Large intestine (tissue), 3 donors: Measurements from ENCODE around the gene ZNF423. TPM values are rescaled to one million over a fixed set of nuclear protein-coding genes. Genes with fewer than 3 reads are reported as not detected.

Source experiments
- DNase-seq, 2 donors: peaks; one replicate each; pipeline versions ENCODE4 v3.0.0 to v3.0.0-alpha.2; 2013
- H3K27ac ChIP-seq: one replicate; pipeline ENCODE4 v1.5.1; 2013; ENCODE audit warnings: low read length
- H3K27me3 ChIP-seq: 2 replicates; pipeline ENCODE4 v1.6.1; 2013; ENCODE audit warnings: low read length; ENCODE audit not compliant: control insufficient read depth, insufficient read depth
- H3K36me3 ChIP-seq: 2 replicates; pipeline ENCODE4 v1.6.1; 2013; ENCODE audit warnings: low read length; ENCODE audit not compliant: control insufficient read depth, insufficient read depth
- H3K4me1 ChIP-seq: one replicate; pipeline ENCODE4 v1.6.1; 2013; ENCODE audit warnings: low read length; ENCODE audit not compliant: control insufficient read depth, insufficient read depth
- H3K4me3 ChIP-seq: one replicate; pipeline ENCODE4 v1.5.1; 2013; ENCODE audit warnings: low read length
- H3K9me3 ChIP-seq: one replicate; pipeline ENCODE4 v1.6.1; 2013; ENCODE audit warnings: mild to moderate bottlenecking, low read depth, low read length, moderate library complexity; ENCODE audit not compliant: control insufficient read depth
- WGBS: methylation state at CpG from one replicate; pipeline ENCODE4 v1.1.5; 2013; ENCODE audit warnings: low lambda C conversion rate; ENCODE audit not compliant: insufficient coverage; 5-methylcytosine and 5-hydroxymethylcytosine counted together
- polyA plus RNA-seq: library from polyadenylated mRNA; unstranded; fragments of 120-200 nt; gene quantifications from one replicate; pipeline ENCODE4 v1.2.1, GENCODE V29; 2013

Gene ZNF423
- polyA plus RNA-seq, 1 donor, result 6.7 TPM

DNA sequence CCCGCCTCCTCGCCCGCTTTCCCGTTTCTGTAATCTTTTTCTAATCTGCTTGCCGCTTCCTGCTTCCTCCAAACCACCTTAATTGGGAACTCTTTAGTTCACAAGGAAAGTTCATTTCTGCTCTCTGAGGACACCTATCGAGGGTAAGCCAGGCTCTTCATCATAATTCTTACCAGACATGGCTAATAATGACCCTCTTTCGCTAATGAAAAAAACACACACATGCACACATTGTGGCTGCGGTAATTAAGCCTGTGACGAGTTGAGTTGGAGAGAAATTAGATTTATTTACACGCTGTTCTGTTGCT, 100.6 kb downstream of the ZNF423 start:
- Histone ChIP-seq H3K9me3 (no peaks in the 10 kb centered on the region), H3K4me3 (peak overlapping the region; percentile 41), H3K27me3 (no peaks in the 10 kb centered on the region), H3K4me1 (peaks cover 22% of the 10 kb centered on the region), H3K27ac (peak overlapping the region; percentile 90), H3K36me3 (no peaks in the 10 kb centered on the region)
- peak; percentile 52 to 76 for DNase-seq
- WGBS, result 0% methylated on average over 1 of the region's 10 CpGs

GRCh38 chr16:49754495-49755312, 101.2 kb downstream of the ZNF423 start:
- Histone ChIP-seq H3K9me3 (no peaks in the 10 kb centered on the region), H3K4me3 (peak overlapping the region; percentile 41)

GRCh38 chr16:49750341-49751000, 105.4 kb downstream of the ZNF423 start:
- WGBS, result 75% methylated on average over 3 of the region's 15 CpGs
- Histone ChIP-seq H3K27ac (no peak overlapping the region), H3K27me3 (no peaks in the 10 kb centered on the region), H3K9me3 (no peaks in the 10 kb centered on the region), H3K36me3 (no peaks in the 10 kb centered on the region), H3K4me1 (peaks cover 17% of the 10 kb centered on the region), H3K4me3 (no peak overlapping the region)
- no peak for DNase-seq

More at GRCh38 chr16:49754495-49755312, 101.2 kb downstream of the ZNF423 start:
- Histone ChIP-seq H3K4me1 (peaks cover 22% of the 10 kb centered on the region), H3K27ac (peak overlapping the region; percentile 90), H3K27me3 (no peaks in the 10 kb centered on the region), H3K36me3 (no peaks in the 10 kb centered on the region)
- DNase-seq, result peak; percentile 81 to 94
- no CpG with 5 or more reads among the region's 21 CpGs for WGBS

DNA sequence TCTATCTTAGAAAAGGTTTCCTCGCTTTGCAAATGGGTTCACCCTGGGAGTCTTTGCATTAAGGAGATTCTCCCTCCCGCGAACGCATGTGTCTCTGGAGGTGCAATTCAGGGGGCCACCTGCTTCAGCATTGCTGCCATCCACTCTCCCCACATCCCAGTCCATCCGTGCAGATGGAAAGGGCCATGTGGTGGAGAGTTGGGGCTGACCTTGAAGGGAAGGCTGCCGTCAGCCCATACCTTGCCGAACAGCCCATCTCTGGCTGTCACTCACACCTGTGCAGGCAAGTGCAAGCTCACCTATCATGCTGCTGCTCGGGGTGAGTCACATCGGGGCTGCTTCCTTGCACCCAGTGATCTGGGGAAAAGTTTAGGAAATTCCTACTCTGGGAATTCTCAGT, 106.1 kb downstream of the ZNF423 start:
- DNase-seq, result no peak

GRCh38 chr16:49748322-49748721, 107.6 kb downstream of the ZNF423 start:
- Histone ChIP-seq H3K27ac (no peak overlapping the region), H3K27me3 (no peaks in the 10 kb centered on the region), H3K9me3 (no peaks in the 10 kb centered on the region), H3K4me3 (no peak overlapping the region), H3K4me1 (peaks cover 5% of the 10 kb centered on the region), H3K36me3 (no peaks in the 10 kb centered on the region)
- 17% methylated on average over 1 of the region's 11 CpGs for WGBS
- peak; percentile 53 to 71 for DNase-seq

More for the DNA sequence above, 106.1 kb downstream of the ZNF423 start:
- Histone ChIP-seq H3K27me3 (no peaks in the 10 kb centered on the region), H3K36me3 (no peaks in the 10 kb centered on the region), H3K9me3 (no peaks in the 10 kb centered on the region), H3K4me1 (peaks cover 12% of the 10 kb centered on the region), H3K4me3 (no peak overlapping the region), H3K27ac (no peak overlapping the region)
- WGBS, result no CpG with 5 or more reads among the region's 9 CpGs

DNA sequence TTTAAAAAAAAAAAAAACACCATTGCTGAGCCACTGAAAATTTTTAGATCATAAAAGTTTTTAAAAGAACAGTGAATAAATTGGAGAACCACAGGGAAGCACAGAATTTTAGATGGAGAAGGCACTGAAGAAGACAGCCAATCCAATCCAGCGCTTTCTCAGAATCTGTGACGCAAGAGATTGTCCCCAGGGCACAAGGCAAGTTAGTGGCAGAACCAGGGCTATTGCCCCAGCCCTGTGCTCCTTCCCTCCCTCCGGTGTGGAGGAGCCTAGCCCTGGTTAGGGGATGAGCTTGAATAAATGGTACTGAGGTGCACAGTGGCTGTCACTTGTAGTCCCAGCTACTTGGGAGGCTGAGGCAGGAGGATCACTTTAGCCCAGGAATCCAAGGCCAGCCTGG, 108.3 kb downstream of the ZNF423 start:
- Histone ChIP-seq H3K4me1 (peaks cover 5% of the 10 kb centered on the region), H3K27me3 (no peaks in the 10 kb centered on the region), H3K9me3 (no peaks in the 10 kb centered on the region), H3K27ac (no peak overlapping the region), H3K4me3 (no peak overlapping the region), H3K36me3 (no peaks in the 10 kb centered on the region)
- no CpG with 5 or more reads among the region's 3 CpGs for WGBS
- DNase-seq, result no peak

GRCh38 chr16:49746545-49746944, 109.4 kb downstream of the ZNF423 start:
- Histone ChIP-seq H3K9me3 (no peaks in the 10 kb centered on the region), H3K27ac (no peak overlapping the region), H3K4me1 (peaks cover 5% of the 10 kb centered on the region), H3K36me3 (no peaks in the 10 kb centered on the region), H3K27me3 (no peaks in the 10 kb centered on the region), H3K4me3 (no peak overlapping the region)
- DNase-seq, result no peak
- no CpG with 5 or more reads among the region's 13 CpGs for whole genome bisulfite sequencing

DNA sequence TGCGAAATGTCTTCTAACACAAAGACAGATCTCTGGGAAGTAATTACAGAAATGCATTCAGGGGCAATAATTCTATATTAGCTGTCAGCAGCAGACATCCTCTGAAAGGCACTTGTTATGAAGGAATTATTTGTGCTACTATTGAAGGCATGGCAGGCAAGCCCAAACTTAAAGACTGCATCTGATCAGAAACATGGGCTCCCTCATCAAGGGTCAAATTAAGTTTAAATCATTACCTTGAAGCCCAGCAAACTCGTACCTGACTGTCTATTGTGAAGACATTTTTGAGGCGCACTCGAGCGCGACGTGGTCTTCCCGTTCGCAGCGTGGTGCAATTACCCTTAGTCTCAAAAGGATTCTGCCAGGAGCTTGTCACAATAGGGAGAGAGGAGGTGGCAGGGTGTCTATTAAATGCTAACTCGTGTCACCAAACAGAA, 110.6 kb downstream of the ZNF423 start:
- H3K9me3 ChIP-seq, result no peaks in the 10 kb centered on the region
- H3K27me3 ChIP-seq, result no peaks in the 10 kb centered on the region
- no peaks in the 10 kb centered on the region for H3K36me3 ChIP-seq
- no peak overlapping the region for H3K4me3 ChIP-seq
- H3K4me1 ChIP-seq, result peaks cover 5% of the 10 kb centered on the region
- no peak overlapping the region for H3K27ac ChIP-seq
- DNase-seq, result no peak
- no CpG with 5 or more reads among the region's 11 CpGs for WGBS

DNA sequence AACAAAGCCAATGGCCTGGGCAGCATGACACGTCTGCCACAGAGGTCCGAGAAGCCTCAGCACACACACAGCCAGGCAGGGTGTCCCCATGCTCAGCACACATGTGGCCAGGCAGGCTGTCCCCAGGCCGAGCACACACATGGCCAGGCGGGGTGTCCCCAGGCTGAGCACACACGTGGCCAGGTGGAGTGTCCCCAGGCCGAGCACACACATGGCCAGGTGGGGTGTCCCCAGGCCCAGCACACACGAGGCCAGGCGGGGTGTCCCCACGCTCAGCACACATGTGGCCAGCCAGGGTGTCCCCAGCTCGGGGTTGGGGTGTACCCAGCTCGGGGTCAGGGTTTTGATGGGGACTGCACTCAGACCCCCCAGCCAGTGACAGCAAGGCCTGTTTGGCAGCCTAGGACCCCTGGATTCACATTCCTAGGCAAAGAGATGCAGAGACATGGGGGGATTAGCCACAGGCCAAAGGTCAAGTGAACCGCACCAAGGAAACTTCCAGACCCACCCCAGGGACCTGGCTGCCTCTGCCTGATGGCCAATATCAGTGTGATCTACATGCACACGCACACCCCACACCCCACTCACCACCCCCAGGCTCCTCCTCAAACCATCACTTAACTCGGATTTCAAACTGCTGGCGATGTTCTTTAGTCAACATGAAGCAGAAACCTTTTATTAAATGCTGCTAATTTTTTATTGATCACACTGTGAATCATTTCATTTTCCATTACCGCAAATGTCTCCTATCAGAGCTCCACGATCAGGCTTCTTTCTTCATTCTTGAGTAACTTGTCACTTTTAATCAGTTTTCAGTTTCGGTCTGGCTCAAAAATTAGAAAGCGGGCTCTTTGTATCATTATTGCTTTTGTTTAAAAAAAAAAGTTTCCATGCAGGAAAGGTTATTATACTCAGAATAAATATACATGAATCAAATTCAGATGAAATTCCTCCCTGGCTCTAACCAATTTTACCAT, 111.4 kb downstream of the ZNF423 start:
- no peak for DNase-seq
- H3K36me3 ChIP-seq, result no peaks in the 10 kb centered on the region
- 100% methylated on average over 2 of the region's 19 CpGs for WGBS
- peaks cover 5% of the 10 kb centered on the region for H3K4me1 ChIP-seq
- H3K4me3 ChIP-seq, result no peak overlapping the region
- H3K27me3 ChIP-seq, result no peaks in the 10 kb centered on the region
- no peak overlapping the region for H3K27ac ChIP-seq
- no peaks in the 10 kb centered on the region for H3K9me3 ChIP-seq

DNA sequence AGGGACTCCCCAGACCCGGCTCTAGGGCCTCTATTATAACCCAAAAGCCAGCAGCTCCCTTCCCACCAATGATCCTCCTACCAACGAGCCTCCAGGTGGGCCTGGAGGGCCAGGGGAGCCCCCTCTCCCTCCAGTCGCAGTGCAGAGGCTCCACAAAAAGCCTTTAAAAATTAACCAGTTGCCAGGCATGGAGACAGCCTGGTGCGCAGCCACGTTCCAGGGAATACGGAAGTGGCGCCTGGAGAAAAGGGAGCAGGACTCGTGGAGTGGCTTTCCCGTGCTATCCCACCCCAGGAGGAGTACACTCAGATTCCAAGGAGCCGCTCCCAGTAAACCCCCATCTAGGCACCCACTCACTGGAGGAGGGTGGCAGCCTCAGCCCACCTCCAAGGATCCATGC, 112.3 kb downstream of the ZNF423 start:
- no peak for DNase-seq
- WGBS, result no CpG with 5 or more reads among the region's 10 CpGs
- Histone ChIP-seq H3K4me1 (peaks cover 5% of the 10 kb centered on the region), H3K36me3 (no peaks in the 10 kb centered on the region), H3K27ac (no peak overlapping the region), H3K4me3 (no peak overlapping the region), H3K9me3 (no peaks in the 10 kb centered on the region), H3K27me3 (no peaks in the 10 kb centered on the region)
